Adrenal gland (tissue), 12 donors: ENCODE results near the gene HELZ. TPM values are rescaled to one million over a fixed set of nuclear protein-coding genes. Genes with fewer than 3 reads are reported as not detected.

Source experiments
- DNase-seq, 7 donors: peaks; one replicate each; pipeline ENCODE4 v3.0.0-alpha.2; 2019 to 2020
- H3K27ac ChIP-seq, 5 donors: fragments of 200-600 bp; sonication (generic) in 4 of 5; 1 replicate in 3 of 5; 2 replicates in 2 of 5; pipeline versions ENCODE4 v1.5.1 to v1.8.0; 2016 to 2020; ENCODE audit warnings: mild to moderate bottlenecking in 1 of 5
- H3K27me3 ChIP-seq: fragments of 200-600 bp; 2 replicates; pipeline ENCODE4 v1.8.0; 2021
- H3K36me3 ChIP-seq, 2 donors: fragments of 200-600 bp; replicated peaks in 1 of 2; 1 replicate in 1 of 2; 2 replicates in 1 of 2; pipeline versions ENCODE4 v1.5.1 to v1.8.0; 2018 to 2022
- H3K4me1 ChIP-seq, 2 donors: fragments of 200-600 bp; replicated peaks in 1 of 2; 1 replicate in 1 of 2; 2 replicates in 1 of 2; pipeline versions ENCODE4 v1.5.1 to v1.8.0; 2018 to 2021
- H3K4me3 ChIP-seq, 4 donors: fragments of 200-600 bp; sonication (generic) in 3 of 4; one replicate each; pipeline ENCODE4 v1.5.1; 2016 to 2018
- H3K9me3 ChIP-seq, 3 donors: fragments of 200-600 bp; sonication (generic) in 1 of 3; replicated peaks in 1 of 3; 1 replicate in 2 of 3; 2 replicates in 1 of 3; pipeline versions ENCODE4 v1.5.1 to v1.8.0; 2016 to 2021
- POLR2A ChIP-seq, 2 donors: fragments of 450-650 bp; IDR thresholded peaks; one replicate each; pipeline ENCODE4 v1.6.1; 2017; ENCODE audit warnings: antibody characterized with exemption in 2 of 2, mild to moderate bottlenecking in 2 of 2, moderate library complexity in 1 of 2
- WGBS, 4 donors: extraction: QIAGEN DNeasy Blood & Tissue Kit in 2 of 4; methylation state at CpG; one replicate each; pipeline versions ENCODE4 v1.1.5 to v1.1.7; 2013 to 2017; 5-methylcytosine and 5-hydroxymethylcytosine counted together
- intact Hi-C, 2 donors: fragments of 100-400 bp; cut with DNase I; formaldehyde crosslinking; loops; one replicate each; pipeline versions ENCODE4 v1.14.1 to v1.15.0; 2022 to 2023
- polyA plus RNA-seq, 3 donors: library from polyadenylated mRNA; stranded (reverse); fragments of 200-250 nt in 2 of 3; fragments of 350-450 nt in 1 of 3; fragmentation: Illumina TruSeq in 1 of 3; extraction: RNeasy Lipid Tissue Mini Kit (QIAGEN cat#74804) in 1 of 3; gene quantifications; one replicate each; pipeline ENCODE4 v1.2.3, GENCODE V29; 2013 to 2014
- total RNA-seq, 9 donors: library from RNA; depleted of rRNA in 4 of 9; stranded (reverse); fragments of >200 nt in 4 of 9; fragments of 120-200 nt in 1 of 9; fragmentation: NEBNext Ultra II Directional in 1 of 9; extraction: Animal tissue kit (Norgen Biotek cat#: 25700) in 1 of 9; gene quantifications; one replicate each; pipeline versions ENCODE4 v1.1.0 to v1.2.4, GENCODE V29; 2013 to 2023
- TF ChIP-seq, protein P1 (sequence below), 6 experiments: fragments of 450-650 bp in 4 of 6; fragments of 200-600 bp in 2 of 6; sonication (generic) in 1 of 6; IDR thresholded peaks; 1 replicate in 5 of 6; 2 replicates in 1 of 6; pipeline versions ENCODE4 v1.5.1 to v1.8.0; 2016 to 2021; ENCODE audit warnings: antibody characterized with exemption in 6 of 6, mild to moderate bottlenecking in 2 of 6, moderate library complexity in 1 of 6
- donor health status: healthy with polysubstance abuse.
- donor health status: Bipolar disorder and iron deficiency.
- donor health status: DM: yes; HTN: yes; CAD: no.
- donor health status: DM: no; HTN: no; CAD: no.
- donor health status: DM: no; HTN: no; CAD: no.
- donor health status: DM: yes; HTN: yes; CAD: no.

The HELZ gene
- total and polyA plus RNA-seq, 12 donors, result 3.1 to 88.0 (median 47.9) TPM

GRCh38 chr17:67221062-67221998 lies 23.7 kb downstream of the HELZ start:
- H3K27ac ChIP-seq, result no peak overlapping the region
- intact Hi-C loops, result loop anchor here in 1 of 2 donors (5.0 kb wide), 1 partner anchor 71 kb away; no protein-coding TSS in a partner anchor
- no peaks in the 10 kb centered on the region for H3K27me3 ChIP-seq
- 78 to 87% (median 82%) methylated on average over 5 of the region's 5 CpGs for WGBS, 4 donors
- no peak overlapping the region for H3K4me3 ChIP-seq
- TF ChIP-seq POLR2A (IDR thresholded peaks at IDR 0.05), result no peak
- TF ChIP-seq, protein P1, sequence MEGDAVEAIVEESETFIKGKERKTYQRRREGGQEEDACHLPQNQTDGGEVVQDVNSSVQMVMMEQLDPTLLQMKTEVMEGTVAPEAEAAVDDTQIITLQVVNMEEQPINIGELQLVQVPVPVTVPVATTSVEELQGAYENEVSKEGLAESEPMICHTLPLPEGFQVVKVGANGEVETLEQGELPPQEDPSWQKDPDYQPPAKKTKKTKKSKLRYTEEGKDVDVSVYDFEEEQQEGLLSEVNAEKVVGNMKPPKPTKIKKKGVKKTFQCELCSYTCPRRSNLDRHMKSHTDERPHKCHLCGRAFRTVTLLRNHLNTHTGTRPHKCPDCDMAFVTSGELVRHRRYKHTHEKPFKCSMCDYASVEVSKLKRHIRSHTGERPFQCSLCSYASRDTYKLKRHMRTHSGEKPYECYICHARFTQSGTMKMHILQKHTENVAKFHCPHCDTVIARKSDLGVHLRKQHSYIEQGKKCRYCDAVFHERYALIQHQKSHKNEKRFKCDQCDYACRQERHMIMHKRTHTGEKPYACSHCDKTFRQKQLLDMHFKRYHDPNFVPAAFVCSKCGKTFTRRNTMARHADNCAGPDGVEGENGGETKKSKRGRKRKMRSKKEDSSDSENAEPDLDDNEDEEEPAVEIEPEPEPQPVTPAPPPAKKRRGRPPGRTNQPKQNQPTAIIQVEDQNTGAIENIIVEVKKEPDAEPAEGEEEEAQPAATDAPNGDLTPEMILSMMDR (IDR thresholded peaks at IDR 0.05), result peak; percentile 15 to 64 (median 48)
- no peaks in the 10 kb centered on the region for H3K9me3 ChIP-seq
- DNase-seq, result peak in 3 of 7 donors; percentile 35 to 68 (median 48)
- peaks cover 0 to 15% of the 10 kb centered on the region in 2 donors for H3K36me3 ChIP-seq
- H3K4me1 ChIP-seq, result peaks cover 12 to 28% of the 10 kb centered on the region in 2 donors

- DNase-seq, result peak in 4 of 7 donors; percentile 16 to 40 (median 22)
- Histone ChIP-seq H3K27ac (peak overlapping the region in 3 of 5 donors; percentile 15 to 63 (median 58)), H3K27me3 (no peaks in the 10 kb centered on the region), H3K4me3 (no peak overlapping the region), H3K4me1 (peaks cover 12 to 28% of the 10 kb centered on the region in 2 donors), H3K9me3 (no peaks in the 10 kb centered on the region), H3K36me3 (peaks cover 0 to 27% of the 10 kb centered on the region in 2 donors)
- TF ChIP-seq POLR2A (IDR thresholded peaks at IDR 0.05), result no peak
- TF ChIP-seq, protein P1 (IDR thresholded peaks at IDR 0.05), result no peak
- WGBS, 4 donors, result 73 to 89% (median 84%) methylated on average over 4 of the region's 4 CpGs
- intact Hi-C loops, result no loop called here
Observed at GRCh38 chr17:67218385-67218950, 26.5 kb downstream of the HELZ start.

DNA sequence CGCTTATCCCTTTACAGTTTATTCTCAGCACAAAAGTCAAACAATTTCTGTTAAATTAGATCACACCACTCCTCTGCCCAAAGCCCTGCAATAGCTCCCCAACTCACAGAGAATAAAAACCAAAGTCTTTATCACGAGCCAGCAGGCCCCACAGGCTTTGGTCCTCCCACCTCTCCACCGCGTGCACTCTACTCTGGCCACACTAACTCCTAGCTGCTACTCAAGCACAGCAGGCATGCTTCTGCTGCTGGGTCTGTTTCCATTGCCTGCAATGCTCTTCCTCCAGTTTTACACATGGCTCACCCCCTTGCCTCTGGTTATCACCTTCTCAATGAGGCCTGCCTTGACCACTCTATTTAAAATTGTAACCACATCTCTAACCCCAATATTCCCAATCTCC lies 27.6 kb downstream of the HELZ start:
- Histone ChIP-seq H3K9me3 (no peaks in the 10 kb centered on the region), H3K27me3 (no peaks in the 10 kb centered on the region), H3K27ac (no peak overlapping the region), H3K4me1 (peaks cover 12 to 38% of the 10 kb centered on the region in 2 donors), H3K4me3 (no peak overlapping the region), H3K36me3 (peaks cover 0 to 27% of the 10 kb centered on the region in 2 donors)
- no peak for DNase-seq
- intact Hi-C loops, result no loop called here
- TF ChIP-seq, protein P1 (IDR thresholded peaks at IDR 0.05), result no peak
- no peak for TF ChIP-seq POLR2A (IDR thresholded peaks at IDR 0.05)
- 94 to 99% (median 96%) methylated on average over 4 of the region's 4 CpGs for WGBS, 4 donors

DNA sequence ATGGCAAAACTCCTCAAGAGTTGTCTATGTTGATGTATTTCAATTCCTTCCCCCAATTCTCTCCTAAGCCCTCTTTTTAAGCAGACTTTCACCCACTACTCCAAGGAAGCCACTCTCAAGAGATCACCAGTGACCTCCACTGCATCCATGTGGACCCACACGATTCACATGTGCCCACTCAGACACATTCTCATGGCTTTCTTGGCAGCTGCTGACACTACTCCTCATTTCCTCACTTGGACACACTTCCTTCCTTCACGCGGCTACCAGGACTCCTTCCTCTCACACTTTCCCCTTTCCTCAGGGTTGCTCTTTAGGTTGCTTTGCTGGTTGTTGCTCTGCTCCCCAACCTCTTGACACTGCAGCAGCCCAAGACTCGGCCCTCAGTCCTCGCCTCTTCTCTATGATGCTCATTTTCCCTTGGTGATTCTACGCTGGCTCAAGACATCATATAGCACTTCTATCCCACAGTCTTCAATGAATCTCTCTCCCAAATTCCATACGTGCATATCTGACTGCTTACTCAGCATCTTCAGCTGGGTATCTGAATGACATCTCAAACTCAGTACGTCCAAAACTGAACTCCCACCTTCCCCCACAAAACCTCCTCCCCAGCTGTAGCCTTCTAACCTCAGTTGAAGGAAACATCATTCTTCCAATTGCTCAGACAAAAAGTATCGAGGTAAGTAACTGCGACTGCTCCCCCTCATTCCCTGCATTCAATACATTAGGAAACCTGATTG lies 28.2 kb downstream of the HELZ start:
- intact Hi-C loops, result no loop called here
- H3K27ac ChIP-seq, result no peak overlapping the region
- TF ChIP-seq, protein P1 (IDR thresholded peaks at IDR 0.05), result no peak
- TF ChIP-seq POLR2A (IDR thresholded peaks at IDR 0.05), result no peak

More for the DNA sequence above, 28.2 kb downstream of the HELZ start:
- WGBS, 4 donors, result 75 to 89% (median 82%) methylated on average over 10 of the region's 10 CpGs
- H3K4me1 ChIP-seq, result peaks cover 12 to 39% of the 10 kb centered on the region in 2 donors
- no peaks in the 10 kb centered on the region for H3K27me3 ChIP-seq
- peaks cover 0 to 27% of the 10 kb centered on the region in 2 donors for H3K36me3 ChIP-seq
- H3K4me3 ChIP-seq, result no peak overlapping the region
- no peak for DNase-seq
- no peaks in the 10 kb centered on the region for H3K9me3 ChIP-seq
